ENCODE measurements around the gene IFITM5. TPM values are rescaled to one million over a fixed set of nuclear protein-coding genes. Genes with fewer than 3 reads are reported as not detected.
A peak's percentile ranks its signal among the peaks of the same experiment; 100 is the strongest.
"Not testable (repeated sequence)": the region's sequence is repeated elsewhere in the genome, so short reads cannot be mapped to it uniquely, and the experiment has no call there.

The IFITM5 gene
- total RNA-seq, 1 donor from 2014 or later: not detected

DNA sequence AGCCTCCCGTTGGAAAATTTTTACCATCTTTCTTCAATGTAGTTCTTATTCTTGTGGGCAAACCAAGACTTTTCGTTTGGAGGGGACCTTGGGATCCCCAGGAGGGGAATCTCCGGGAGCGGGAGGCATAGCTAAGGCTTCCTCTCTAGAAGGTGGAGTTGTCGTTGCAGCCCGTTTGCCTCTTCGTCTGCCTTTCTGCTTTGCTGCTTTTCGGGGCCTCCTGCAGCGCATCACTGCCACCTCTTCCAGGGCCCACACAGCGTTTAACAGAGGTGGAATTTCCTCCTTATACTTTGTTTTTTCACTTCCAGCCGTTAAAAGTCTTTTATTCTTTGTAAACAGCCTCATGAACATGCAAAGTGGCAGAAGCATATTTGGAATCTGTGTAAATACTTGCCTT lies 24.8 kb upstream of the IFITM5 start:
- DNase-seq (no peak), ATAC-seq (no peak)
- intact Hi-C loops (cut with DNase I): no loop called here
- H3K27me3 ChIP-seq: no peaks in the 10 kb centered on the region
- TF ChIP-seq CTCF (IDR thresholded peaks at IDR 0.05): no peak
- no peak overlapping the region for H3K4me3 ChIP-seq
- H3K4me1 ChIP-seq: peaks cover 43% of the 10 kb centered on the region
- H3K9me3 ChIP-seq: no peaks in the 10 kb centered on the region
- peak overlapping the region; percentile 75 for H3K27ac ChIP-seq
- no peaks in the 10 kb centered on the region for H3K36me3 ChIP-seq

GRCh38 chr11:319888-320273 lies 20.6 kb upstream of the IFITM5 start:
- Histone ChIP-seq H3K27ac (peak overlapping the region; percentile 89), H3K4me1 (peaks cover 23% of the 10 kb centered on the region), H3K4me3 (peak overlapping the region; percentile 92)
- intact Hi-C loops (cut with DNase I); H3K9me3 ChIP-seq; H3K27me3 ChIP-seq; H3K36me3 ChIP-seq: not testable (repeated sequence)
- DNase-seq (peak; percentile 54), ATAC-seq (peak; percentile 3)

- H3K27ac ChIP-seq: peak overlapping the region; percentile 89
- intact Hi-C loops (cut with DNase I): not testable (repeated sequence)
Observed at GRCh38 chr11:319121-319887, 20.0 kb upstream of the IFITM5 start.

DNA sequence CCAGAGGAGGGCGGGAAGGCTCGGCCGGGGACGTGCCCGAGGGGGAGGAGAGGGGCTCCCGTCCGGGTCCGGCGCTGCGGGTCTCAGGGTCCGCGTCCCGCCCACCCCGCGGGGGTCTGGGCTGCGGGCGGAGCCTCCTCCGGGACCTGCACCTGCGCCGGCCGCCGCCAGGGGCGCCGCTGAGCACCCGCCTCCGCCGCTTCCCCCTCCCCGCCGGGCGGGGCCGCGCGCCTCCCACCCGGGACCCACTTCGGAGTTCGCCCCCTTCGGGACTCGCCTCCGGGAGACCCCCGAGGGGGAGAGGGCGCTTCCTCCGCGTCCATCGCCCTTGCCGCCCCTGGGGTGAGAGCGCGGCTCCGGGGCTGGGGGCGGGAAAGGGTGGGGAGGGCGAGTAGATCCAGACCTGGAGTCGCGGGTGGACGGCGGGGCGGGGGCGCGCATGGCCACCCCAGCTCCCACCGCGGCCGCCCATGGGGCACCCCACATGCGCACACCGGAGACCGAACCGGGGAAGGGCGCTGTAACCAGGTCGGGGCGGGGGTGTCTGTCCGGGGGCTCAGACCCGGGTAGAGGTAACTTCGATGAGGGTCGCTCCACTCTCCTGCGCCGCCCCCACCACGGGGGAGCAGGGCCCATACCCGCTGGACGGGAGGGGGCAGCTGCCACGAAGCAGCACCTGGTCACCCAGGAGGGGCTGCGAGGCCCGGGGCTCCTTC lies 19.2 kb upstream of the IFITM5 start:
- Histone ChIP-seq H3K4me3 (peak overlapping the region; percentile 92), H3K27ac (peak overlapping the region; percentile 89), H3K4me1 (peaks cover 16% of the 10 kb centered on the region)
- intact Hi-C loops (cut with DNase I); H3K27me3 ChIP-seq; H3K36me3 ChIP-seq; H3K9me3 ChIP-seq: not testable (repeated sequence)
- DNase-seq (peak; percentile 65), ATAC-seq (peak; percentile 83)

More at GRCh38 chr11:319121-319887, 20.0 kb upstream of the IFITM5 start:
- peak; percentile 56 for ATAC-seq
- Histone ChIP-seq H3K4me3 (peak overlapping the region; percentile 92), H3K4me1 (peaks cover 18% of the 10 kb centered on the region)
- H3K9me3 ChIP-seq, H3K27me3 ChIP-seq, H3K36me3 ChIP-seq: not testable (repeated sequence)
- peak; percentile 74 for DNase-seq

- ATAC-seq; intact Hi-C loops (cut with DNase I); H3K27me3 ChIP-seq; H3K36me3 ChIP-seq; H3K9me3 ChIP-seq: not testable (repeated sequence)
- Histone ChIP-seq H3K4me1 (peaks cover 23% of the 10 kb centered on the region), H3K4me3 (peak overlapping the region; percentile 62), H3K27ac (peak overlapping the region; percentile 47)
- peak; percentile 51 for DNase-seq
Observed at GRCh38 chr11:317668-318404, 18.5 kb upstream of the IFITM5 start.

- intact Hi-C loops (cut with DNase I): no loop called here
- no peak for ATAC-seq
Observed at GRCh38 chr11:316891-317301, 17.6 kb upstream of the IFITM5 start.

More at GRCh38 chr11:316891-317301, 17.6 kb upstream of the IFITM5 start:
- no peaks in the 10 kb centered on the region for H3K9me3 ChIP-seq
- H3K27ac ChIP-seq: peak overlapping the region; percentile 47
- no peaks in the 10 kb centered on the region for H3K27me3 ChIP-seq
- TF ChIP-seq CTCF (IDR thresholded peaks at IDR 0.05): no peak
- peaks cover 26% of the 10 kb centered on the region for H3K4me1 ChIP-seq
- H3K36me3 ChIP-seq: no peaks in the 10 kb centered on the region
- H3K4me3 ChIP-seq: peak overlapping the region; percentile 62
- DNase-seq: no peak
